ENCODE measurements around the gene SBSN. TPM values are rescaled to one million over a fixed set of nuclear protein-coding genes. Genes with fewer than 3 reads are reported as not detected.

The SBSN gene
- total RNA-seq, 1 donor from 2014 or later: not detected

GRCh38 chr19:35512831-35513627, 15.1 kb downstream of the SBSN start:
- TF ChIP-seq, protein P1, sequence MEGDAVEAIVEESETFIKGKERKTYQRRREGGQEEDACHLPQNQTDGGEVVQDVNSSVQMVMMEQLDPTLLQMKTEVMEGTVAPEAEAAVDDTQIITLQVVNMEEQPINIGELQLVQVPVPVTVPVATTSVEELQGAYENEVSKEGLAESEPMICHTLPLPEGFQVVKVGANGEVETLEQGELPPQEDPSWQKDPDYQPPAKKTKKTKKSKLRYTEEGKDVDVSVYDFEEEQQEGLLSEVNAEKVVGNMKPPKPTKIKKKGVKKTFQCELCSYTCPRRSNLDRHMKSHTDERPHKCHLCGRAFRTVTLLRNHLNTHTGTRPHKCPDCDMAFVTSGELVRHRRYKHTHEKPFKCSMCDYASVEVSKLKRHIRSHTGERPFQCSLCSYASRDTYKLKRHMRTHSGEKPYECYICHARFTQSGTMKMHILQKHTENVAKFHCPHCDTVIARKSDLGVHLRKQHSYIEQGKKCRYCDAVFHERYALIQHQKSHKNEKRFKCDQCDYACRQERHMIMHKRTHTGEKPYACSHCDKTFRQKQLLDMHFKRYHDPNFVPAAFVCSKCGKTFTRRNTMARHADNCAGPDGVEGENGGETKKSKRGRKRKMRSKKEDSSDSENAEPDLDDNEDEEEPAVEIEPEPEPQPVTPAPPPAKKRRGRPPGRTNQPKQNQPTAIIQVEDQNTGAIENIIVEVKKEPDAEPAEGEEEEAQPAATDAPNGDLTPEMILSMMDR (IDR thresholded peaks at IDR 0.05; ENCODE audit: borderline replicate concordance): no peak
- intact Hi-C loops (cut with micrococcal nuclease): no loop called here
- H3K9me3 ChIP-seq (replicated peaks): no peaks in the 10 kb centered on the region
- H3K4me3 ChIP-seq: no peak overlapping the region
- DNase-seq: no peak
- no peak overlapping the region for H3K27ac ChIP-seq (replicated peaks)
- peaks cover 17% of the 10 kb centered on the region for H3K4me1 ChIP-seq
- no peaks in the 10 kb centered on the region for H3K36me3 ChIP-seq
- H3K27me3 ChIP-seq (ENCODE audit: low read depth): peaks cover 81% of the 10 kb centered on the region

DNA sequence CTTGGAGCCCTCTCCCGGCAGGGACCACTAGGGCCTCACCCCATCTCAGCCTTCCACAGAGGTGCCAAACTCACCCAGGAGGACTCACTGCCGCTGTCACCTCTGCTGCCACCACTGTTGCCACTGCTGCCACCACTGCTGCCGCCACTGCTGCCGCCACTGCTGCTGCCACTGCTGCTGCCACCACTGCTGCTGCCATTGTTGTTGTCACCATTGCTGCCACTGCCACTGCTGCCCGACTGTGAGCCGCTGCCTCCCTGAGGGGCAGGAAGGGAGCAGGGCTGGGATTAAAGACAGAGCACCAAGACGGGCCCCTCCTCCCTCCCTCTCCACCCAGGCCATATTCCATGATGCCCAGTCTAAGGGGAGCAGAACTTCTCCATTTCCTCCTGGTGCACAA, 16.8 kb downstream of the SBSN start:
- intact Hi-C loops (cut with micrococcal nuclease): no loop called here
- Histone ChIP-seq H3K36me3 (no peaks in the 10 kb centered on the region), H3K4me1 (peaks cover 17% of the 10 kb centered on the region), H3K27me3 (ENCODE audit: low read depth) (peaks cover 93% of the 10 kb centered on the region), H3K4me3 (no peak overlapping the region), H3K9me3 (replicated peaks) (no peaks in the 10 kb centered on the region), H3K27ac (replicated peaks) (no peak overlapping the region)
- TF ChIP-seq, protein P1 (IDR thresholded peaks at IDR 0.05; ENCODE audit: borderline replicate concordance): no peak
- DNase-seq: no peak

GRCh38 chr19:35510626-35510964, 17.5 kb downstream of the SBSN start:
- Histone ChIP-seq H3K27ac (replicated peaks) (no peak overlapping the region), H3K4me1 (peaks cover 17% of the 10 kb centered on the region), H3K27me3 (ENCODE audit: low read depth) (peaks cover 93% of the 10 kb centered on the region), H3K4me3 (peak overlapping the region; percentile 59), H3K36me3 (no peaks in the 10 kb centered on the region), H3K9me3 (replicated peaks) (no peaks in the 10 kb centered on the region)
- no peak for DNase-seq
- TF ChIP-seq, protein P1 (IDR thresholded peaks at IDR 0.05; ENCODE audit: borderline replicate concordance): peak; percentile 22
- intact Hi-C loops (cut with micrococcal nuclease): no loop called here

GRCh38 chr19:35509861-35510625, 18.1 kb downstream of the SBSN start:
- intact Hi-C loops (cut with micrococcal nuclease): no loop called here
- no peak overlapping the region for H3K27ac ChIP-seq (replicated peaks)
- peaks cover 89% of the 10 kb centered on the region for H3K27me3 ChIP-seq (ENCODE audit: low read depth)
- peak; percentile 71 for DNase-seq
- TF ChIP-seq, protein P1 (IDR thresholded peaks at IDR 0.05; ENCODE audit: borderline replicate concordance): peak; percentile 95
- H3K4me1 ChIP-seq: peaks cover 17% of the 10 kb centered on the region
- H3K4me3 ChIP-seq: peak overlapping the region; percentile 59
- H3K36me3 ChIP-seq: no peaks in the 10 kb centered on the region
- no peaks in the 10 kb centered on the region for H3K9me3 ChIP-seq (replicated peaks)

DNA sequence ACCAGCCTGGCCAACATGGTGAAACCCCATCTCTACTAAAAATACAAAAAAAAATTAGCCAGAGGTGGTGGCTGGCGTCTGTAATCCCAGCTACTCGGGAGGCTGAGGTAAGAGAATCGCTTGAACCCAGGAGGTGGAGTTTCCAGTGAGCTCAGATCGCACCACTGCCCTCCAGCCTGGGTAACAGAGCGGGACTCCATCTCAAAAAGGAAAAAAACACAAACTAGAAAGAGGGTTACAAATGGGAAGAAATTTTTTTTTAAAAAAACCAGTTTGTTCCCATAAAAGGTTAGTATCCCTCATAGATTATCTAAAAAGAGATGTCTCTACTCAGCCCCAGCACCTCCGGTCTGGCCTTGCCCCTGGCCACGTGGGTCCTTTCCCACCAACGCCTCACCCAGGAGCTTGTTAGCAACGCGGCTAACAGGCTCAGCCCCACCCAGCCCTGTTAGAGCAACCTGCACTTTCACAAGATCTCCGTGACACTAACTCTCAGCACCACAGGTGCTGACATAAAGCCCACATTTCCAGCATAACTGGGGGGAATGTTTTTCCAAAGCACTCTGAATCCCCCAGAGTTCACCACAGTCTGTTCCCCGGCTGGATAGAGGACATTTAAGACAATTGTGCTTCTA, 19.0 kb downstream of the SBSN start:
- Histone ChIP-seq H3K27me3 (ENCODE audit: low read depth) (peaks cover 80% of the 10 kb centered on the region), H3K36me3 (no peaks in the 10 kb centered on the region), H3K27ac (replicated peaks) (no peak overlapping the region), H3K4me3 (peak overlapping the region; percentile 59), H3K9me3 (replicated peaks) (no peaks in the 10 kb centered on the region), H3K4me1 (peaks cover 14% of the 10 kb centered on the region)
- TF ChIP-seq, protein P1 (IDR thresholded peaks at IDR 0.05; ENCODE audit: borderline replicate concordance): no peak
- intact Hi-C loops (cut with micrococcal nuclease): no loop called here
- no peak for DNase-seq
